Heart left ventricle (tissue), 16 donors: ENCODE measurements around the gene SP6. TPM values are rescaled to one million over a fixed set of nuclear protein-coding genes. Genes with fewer than 3 reads are reported as not detected.

Source experiments
- ATAC-seq, 4 donors: fragments of 200-7000 bp; cut with Tn5 transposase; one replicate each; pipeline ENCODE4 v1.9.1; 2020 to 2022; ENCODE audit warnings: moderate library complexity in 4 of 4, mild to moderate bottlenecking in 3 of 4, moderate number of reproducible peaks in 1 of 4
- DNase-seq, 5 donors: peaks; one replicate each; pipeline ENCODE4 v3.0.0-alpha.2; 2020
- H3K27ac ChIP-seq, 12 donors: fragments of 200-600 bp; sonication (generic) in 4 of 12; one replicate each; pipeline versions ENCODE4 v1.5.0 to v1.8.0; 2016 to 2022; ENCODE audit warnings: mild to moderate bottlenecking in 2 of 12
- H3K27me3 ChIP-seq, 9 donors: fragments of 200-600 bp; sonication (generic) in 2 of 9; one replicate each; pipeline versions ENCODE4 v1.5.1 to v1.8.0; 2016 to 2022; ENCODE audit warnings: mild to moderate bottlenecking in 3 of 9
- H3K36me3 ChIP-seq, 9 donors: fragments of 200-600 bp; sonication (generic) in 2 of 9; one replicate each; pipeline versions ENCODE4 v1.5.0 to v1.8.0; 2018 to 2022; ENCODE audit warnings: mild to moderate bottlenecking in 2 of 9
- H3K4me1 ChIP-seq, 12 donors: fragments of 200-600 bp; sonication (generic) in 4 of 12; one replicate each; pipeline versions ENCODE4 v1.5.0 to v1.8.0; 2016 to 2022; ENCODE audit warnings: mild to moderate bottlenecking in 3 of 12
- H3K4me3 ChIP-seq, 12 donors: fragments of 200-600 bp; sonication (generic) in 4 of 12; one replicate each; pipeline versions ENCODE4 v1.5.0 to v1.8.0; 2017 to 2022; ENCODE audit warnings: mild to moderate bottlenecking in 9 of 12, moderate library complexity in 4 of 12
- H3K9me3 ChIP-seq, 12 donors: fragments of 200-600 bp; sonication (generic) in 4 of 12; one replicate each; pipeline versions ENCODE4 v1.5.0 to v1.8.0; 2016 to 2022; ENCODE audit warnings: mild to moderate bottlenecking in 1 of 12
- POLR2A ChIP-seq, 2 donors: fragments of 450-650 bp; IDR thresholded peaks; one replicate each; pipeline ENCODE4 v1.6.1; 2017; ENCODE audit warnings: antibody characterized with exemption in 2 of 2, mild to moderate bottlenecking in 2 of 2, moderate library complexity in 2 of 2
- WGBS, 4 donors: extraction: QIAGEN DNeasy Blood & Tissue Kit in 2 of 4; methylation state at CpG; one replicate each; pipeline versions ENCODE4 v1.1.5 to v1.1.7; 2013 to 2018; 5-methylcytosine and 5-hydroxymethylcytosine counted together
- intact Hi-C, 10 donors: fragments of 100-400 bp; cut with DNase I; formaldehyde crosslinking; loops; one replicate each; pipeline versions ENCODE4 v1.11.1 to v1.14.2; 2022
- polyA plus RNA-seq, 2 donors: library from polyadenylated mRNA; stranded (reverse); fragments of 200-250 nt; gene quantifications; one replicate each; pipeline ENCODE4 v1.2.3, GENCODE V29; 2013
- total RNA-seq, 9 donors: library from RNA; depleted of rRNA in 2 of 9; stranded (reverse); fragments of >200 nt in 2 of 9; fragmentation: NEBNext Ultra II Directional in 3 of 9; extraction: Animal tissue kit (Norgen Biotek cat#: 25700) in 3 of 9; gene quantifications; one replicate each; pipeline versions ENCODE4 v1.1.0 to v1.2.4, GENCODE V29; 2016 to 2023
- TF ChIP-seq, protein P1 (sequence below), 12 donors: fragments of 200-600 bp; sonication (generic) in 4 of 12; IDR thresholded peaks; one replicate each; pipeline versions ENCODE4 v1.5.0 to v1.8.0; 2018 to 2022; ENCODE audit warnings: antibody characterized with exemption in 12 of 12, mild to moderate bottlenecking in 5 of 12
- donor health status: ischemic (EF 13 %, LVEDD 7.1; RV severe dilation, severe dysfunction).
- donor health status: healthy with polysubstance abuse.
- donor health status: DM: no; HTN: yes; CAD: no.
- donor health status: DM: no; HTN: no; CAD: no.
- donor health status: ischemic (EF 25% LVEDD 6.9; RV normal size, moderate dysfunction).
- donor health status: ischemic (EF 25% LVEDD 5.7; RV mildly dilated, moderate dysfunction).
- donor health status: healthy.
- donor health status: DM: yes; HTN: yes; CAD: no.
- donor health status: ischemic (EF 35%, LVEDD 5.7; RV mildly dilated, moderate dysfunction).
- donor health status: nonischemic (EF 11% LVEDD 7.7; RV severe dilation, severe dysfunction).
- donor health status: DM: yes; HTN: yes; CAD: no.
- donor health status: PGD.
- donor health status: ischemic (EF 29% LVEDD 5.4; RV normal size, mild dysfunction).
- donor health status: nonischemic (EF 23%, LVEDD 6.1; RV moderate dilation, normal function).

SP6 gene
- total and polyA plus RNA-seq, 11 donors = 0.12 to 2.5 (median 0.32) TPM; not detected in 2

DNA sequence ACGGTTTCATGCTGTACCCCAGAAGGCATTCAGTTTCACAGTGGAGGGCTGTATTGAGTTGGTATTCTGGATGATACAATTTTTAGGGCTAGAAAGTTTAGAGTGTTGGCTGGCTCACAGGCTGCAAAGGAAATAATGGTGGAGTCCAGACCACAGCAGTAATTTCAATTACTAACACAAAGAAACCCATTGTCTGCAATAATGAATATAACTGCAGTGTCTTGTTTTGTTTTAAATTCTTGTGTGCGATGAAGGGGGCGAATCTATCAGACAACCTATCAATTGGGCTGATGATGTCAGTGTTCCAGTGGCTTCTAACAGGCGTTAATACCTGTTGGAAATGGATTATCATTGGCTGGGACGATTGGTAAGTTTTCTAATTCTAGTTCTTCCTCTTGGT is 46.6 kb upstream of the SP6 start:
- peaks cover 0 to 16% (median 0%) of the 10 kb centered on the region in 9 donors for H3K36me3 ChIP-seq
- peak overlapping the region; percentile 98 to 100 (median 99) for H3K27ac ChIP-seq
- ATAC-seq (no peak), DNase-seq (no peak)
- intact Hi-C loops = loop anchor here in 8 of 10 donors (2.0 to 10.0 kb wide), 7 partner anchors 43 to 203 kb away; partner anchors contain the start of genes CDK5RAP3 (in 5 of the 8), PNPO (in 2 of the 8) and TBKBP1 (in 1 of the 8)
- H3K4me1 ChIP-seq = peaks cover 0 to 68% (median 61%) of the 10 kb centered on the region in 12 donors
- H3K9me3 ChIP-seq = no peaks in the 10 kb centered on the region
- peak overlapping the region in 8 of 12 donors; percentile 73 to 93 (median 78) for H3K4me3 ChIP-seq
- H3K27me3 ChIP-seq = no peaks in the 10 kb centered on the region
- TF ChIP-seq POLR2A (IDR thresholded peaks at IDR 0.05) = no peak
- TF ChIP-seq, protein P1, sequence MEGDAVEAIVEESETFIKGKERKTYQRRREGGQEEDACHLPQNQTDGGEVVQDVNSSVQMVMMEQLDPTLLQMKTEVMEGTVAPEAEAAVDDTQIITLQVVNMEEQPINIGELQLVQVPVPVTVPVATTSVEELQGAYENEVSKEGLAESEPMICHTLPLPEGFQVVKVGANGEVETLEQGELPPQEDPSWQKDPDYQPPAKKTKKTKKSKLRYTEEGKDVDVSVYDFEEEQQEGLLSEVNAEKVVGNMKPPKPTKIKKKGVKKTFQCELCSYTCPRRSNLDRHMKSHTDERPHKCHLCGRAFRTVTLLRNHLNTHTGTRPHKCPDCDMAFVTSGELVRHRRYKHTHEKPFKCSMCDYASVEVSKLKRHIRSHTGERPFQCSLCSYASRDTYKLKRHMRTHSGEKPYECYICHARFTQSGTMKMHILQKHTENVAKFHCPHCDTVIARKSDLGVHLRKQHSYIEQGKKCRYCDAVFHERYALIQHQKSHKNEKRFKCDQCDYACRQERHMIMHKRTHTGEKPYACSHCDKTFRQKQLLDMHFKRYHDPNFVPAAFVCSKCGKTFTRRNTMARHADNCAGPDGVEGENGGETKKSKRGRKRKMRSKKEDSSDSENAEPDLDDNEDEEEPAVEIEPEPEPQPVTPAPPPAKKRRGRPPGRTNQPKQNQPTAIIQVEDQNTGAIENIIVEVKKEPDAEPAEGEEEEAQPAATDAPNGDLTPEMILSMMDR (IDR thresholded peaks at IDR 0.05) = no peak
- WGBS, 4 donors = 37 to 66% (median 52%) methylated on average over 5 of the region's 5 CpGs

DNA sequence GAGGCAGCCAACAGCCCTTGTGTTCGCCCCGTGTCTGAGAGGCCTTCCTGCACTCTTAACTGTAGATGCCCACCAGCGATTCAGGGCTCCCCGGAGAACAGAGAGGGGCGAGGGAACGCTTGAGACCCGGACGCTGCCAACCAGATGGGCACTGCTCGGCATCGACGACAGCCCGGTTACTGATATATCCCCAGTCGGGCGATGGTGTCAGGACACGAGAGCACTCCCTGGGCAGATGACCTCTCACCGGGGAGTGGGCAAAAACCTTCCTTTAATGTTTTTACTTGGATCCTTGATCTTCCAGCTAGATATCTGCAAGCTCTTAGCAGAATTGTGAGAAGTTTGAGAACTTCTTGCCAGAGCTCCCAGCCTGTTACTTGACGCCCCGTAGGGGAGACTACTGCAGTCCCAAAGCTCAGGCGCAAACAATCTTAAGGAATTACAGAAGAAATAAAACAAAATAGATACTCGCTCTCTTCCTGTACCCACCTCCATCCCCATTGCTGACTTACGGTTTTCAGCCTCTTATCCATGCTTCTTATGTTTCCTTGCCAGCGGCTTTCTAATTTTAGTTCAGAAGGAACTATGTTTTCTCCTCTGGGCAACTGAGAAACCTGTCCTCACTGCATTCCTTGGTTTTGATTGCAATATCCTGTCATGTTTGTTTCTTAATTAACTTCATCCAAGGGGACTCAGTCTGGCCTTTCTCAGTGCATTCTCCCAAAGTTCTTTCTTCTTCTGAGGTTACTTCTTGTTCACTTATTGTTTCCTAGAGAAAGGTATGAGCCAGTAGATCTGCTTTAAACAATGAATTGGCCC is 45.9 kb upstream of the SP6 start:
- Histone ChIP-seq H3K27me3 (no peaks in the 10 kb centered on the region), H3K27ac (peak overlapping the region; percentile 98 to 100 (median 99)), H3K4me1 (peaks cover 0 to 63% (median 56%) of the 10 kb centered on the region in 12 donors), H3K9me3 (no peaks in the 10 kb centered on the region), H3K4me3 (peak overlapping the region; percentile 63 to 94 (median 78)), H3K36me3 (peaks cover 0 to 16% (median 0%) of the 10 kb centered on the region in 9 donors)
- ATAC-seq (no peak), DNase-seq (no peak)
- intact Hi-C loops = loop anchor here in 8 of 10 donors (1.0 to 10.0 kb wide), 9 partner anchors 44 to 202 kb away; partner anchors contain the start of genes CDK5RAP3 (in 5 of the 8), PNPO (in 4 of the 8) and TBKBP1 (in 1 of the 8)
- TF ChIP-seq, protein P1 (IDR thresholded peaks at IDR 0.05) = no peak
- TF ChIP-seq POLR2A (IDR thresholded peaks at IDR 0.05) = no peak
- WGBS, 4 donors = 1 to 2% (median 1%) methylated on average over 19 to 22 of the region's 22 CpGs

DNA sequence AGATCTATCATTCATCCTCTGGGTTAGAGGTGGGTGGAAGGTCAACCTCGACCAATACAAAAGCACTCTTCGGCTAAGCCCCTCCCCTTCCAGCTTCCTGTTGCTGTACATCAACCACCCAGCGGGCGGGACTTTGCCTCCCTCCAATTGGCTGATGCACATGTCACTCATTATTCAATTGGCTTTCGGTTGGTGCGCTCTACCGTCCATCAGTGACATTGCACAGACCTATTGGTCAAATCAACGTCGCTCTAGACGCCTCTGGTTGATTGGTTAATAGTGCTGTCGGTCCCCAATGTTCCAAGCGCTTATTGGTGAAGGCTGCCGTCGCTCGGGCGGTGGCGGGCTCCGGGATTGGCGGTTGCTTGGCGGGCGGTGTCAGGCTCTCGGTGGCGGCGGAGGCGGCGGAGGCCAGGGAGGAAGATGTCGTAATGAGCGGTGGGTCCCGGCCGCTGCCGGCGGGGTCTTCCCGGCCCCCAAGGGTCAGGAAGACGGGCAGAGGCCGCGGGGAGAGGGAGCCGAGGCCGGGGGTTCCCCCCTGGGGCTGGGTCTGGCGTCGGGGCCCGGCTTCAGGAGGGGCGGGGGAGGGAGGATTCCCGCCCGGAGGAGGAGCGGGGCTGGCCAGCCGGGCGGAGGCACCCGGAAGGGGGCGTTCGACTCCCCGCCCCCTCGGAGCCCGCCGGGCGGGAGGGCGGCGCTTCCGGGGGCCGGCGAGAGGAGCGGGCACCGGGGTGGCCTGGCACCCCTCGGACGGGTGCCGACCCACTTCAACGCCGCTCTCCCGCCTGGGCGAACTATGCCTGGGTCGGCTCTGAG is 45.1 kb upstream of the SP6 start, which contains the start of gene SP2:
TSS of gene SP2 (plus strand) at position 381 of the 816 bp plus-strand sequence. CDS start at position 432, 51 bp downstream.
- Histone ChIP-seq H3K4me3 (peak within 1 kb of the TSS; percentile 72 to 94 (median 79)), H3K4me1 (peaks cover 0 to 58% (median 48%) of the 10 kb centered on the region in 12 donors), H3K36me3 (peaks cover 0 to 13% (median 0%) of the 10 kb centered on the region in 9 donors), H3K27me3 (no peaks in the 10 kb centered on the region), H3K27ac (peak within 1 kb of the TSS; percentile 98 to 100 (median 99)), H3K9me3 (no peaks in the 10 kb centered on the region)
- ATAC-seq = peak; percentile 95 to 97 (median 96)
- WGBS, 4 donors = 0 to 1% (median 0%) methylated on average over 40 to 70 of the region's 70 CpGs
- peak; percentile 99 to 100 (median 99) for DNase-seq
- intact Hi-C loops = loop anchor here in 9 of 10 donors (1.0 to 10.0 kb wide), 10 partner anchors 45 to 201 kb away; partner anchors contain the start of genes CDK5RAP3 (in 5 of the 9), PNPO (in 4 of the 9), SCRN2 (in 1 of the 9) and TBKBP1 (in 1 of the 9)
- peak; percentile 73 to 90 for TF ChIP-seq POLR2A (IDR thresholded peaks at IDR 0.05)
- TF ChIP-seq, protein P1 (IDR thresholded peaks at IDR 0.05) = peak in 7 of 12 donors; percentile 3 to 53 (median 30)
